Naive B cell (primary cell): ENCODE results near the gene ASAP2. TPM values are rescaled to one million over a fixed set of nuclear protein-coding genes. Genes with fewer than 3 reads are reported as not detected.
A peak's percentile ranks its signal among the peaks of the same experiment; 100 is the strongest.

ENCODE experiments used
- ATAC-seq, 2 donors: fragments of 150-1000 bp; cut with Tn5 transposase; 2 replicates each; pipeline ENCODE4 v1.10.0; 2021; ENCODE audit warnings: low read depth in 2 of 2, mild to moderate bottlenecking in 2 of 2, moderate library complexity in 2 of 2
- DNase-seq: peaks from one replicate; pipeline ENCODE4 v3.0.0; 2022
- H3K27ac Mint-ChIP-seq, 6 donors: one replicate each; pipeline ENCODE4 v1.8.0; 2020 to 2022; ENCODE audit warnings: mild to moderate bottlenecking in 6 of 6, mixed read lengths in 6 of 6, moderate library complexity in 5 of 6, inconsistent platforms in 2 of 6
- H3K27me3 Mint-ChIP-seq, 3 donors: one replicate each; pipeline ENCODE4 v1.8.0; 2021 to 2022; ENCODE audit warnings: mixed read lengths in 3 of 3, mild to moderate bottlenecking in 1 of 3
- H3K36me3 Mint-ChIP-seq, 2 donors: one replicate each; pipeline ENCODE4 v1.8.0; 2020 to 2022; ENCODE audit warnings: mixed read lengths in 2 of 2, inconsistent platforms in 1 of 2, mild to moderate bottlenecking in 1 of 2
- H3K4me1 Mint-ChIP-seq, 3 donors: one replicate each; pipeline ENCODE4 v1.8.0; 2020 to 2022; ENCODE audit warnings: mixed read lengths in 3 of 3, inconsistent platforms in 1 of 3, mild to moderate bottlenecking in 1 of 3, moderate library complexity in 1 of 3
- H3K4me3 Mint-ChIP-seq, 8 donors: one replicate each; pipeline ENCODE4 v1.8.0; 2020 to 2022; ENCODE audit warnings: mild to moderate bottlenecking in 8 of 8, mixed read lengths in 8 of 8, moderate library complexity in 8 of 8, inconsistent platforms in 2 of 8
- H3K9me3 Mint-ChIP-seq, 7 donors: one replicate each; pipeline ENCODE4 v1.8.0; 2020 to 2022; ENCODE audit warnings: mixed read lengths in 7 of 7, mild to moderate bottlenecking in 5 of 7, inconsistent platforms in 2 of 7, moderate library complexity in 1 of 7
- polyA plus RNA-seq, 6 donors: library from polyadenylated mRNA; unstranded; fragments of 300-500 nt; fragmentation: Illumina TruSeq; gene quantifications; one replicate each; pipeline ENCODE4 v1.2.3, GENCODE V29; 2021; ENCODE audit warnings: low read depth in 6 of 6

The ASAP2 gene
- polyA plus RNA-seq, 6 donors from 2014 or later, result 0.09 TPM; not detected in 5

GRCh38 chr2:9220201-9220600 lies 13.6 kb downstream of the ASAP2 start:
- ATAC-seq (no peak), DNase-seq (no peak)
- H3K36me3 Mint-ChIP-seq, result peaks cover 0 to 6% of the 10 kb centered on the region in 2 donors
- H3K4me3 Mint-ChIP-seq, result no peak overlapping the region
- H3K27me3 Mint-ChIP-seq, result peaks cover 0 to under 1% (median 0%) of the 10 kb centered on the region in 3 donors
- H3K9me3 Mint-ChIP-seq, result peaks cover 0 to 14% (median 0%) of the 10 kb centered on the region in 7 donors
- H3K27ac Mint-ChIP-seq, result no peak overlapping the region
- no peaks in the 10 kb centered on the region for H3K4me1 Mint-ChIP-seq

- ATAC-seq, result no peak
- DNase-seq, result no peak
- Mint-ChIP-seq H3K4me1 (no peaks in the 10 kb centered on the region), H3K36me3 (peaks cover 0 to 6% of the 10 kb centered on the region in 2 donors), H3K4me3 (no peak overlapping the region), H3K27ac (no peak overlapping the region), H3K27me3 (peaks cover 0 to 7% (median 0%) of the 10 kb centered on the region in 3 donors), H3K9me3 (peaks cover 0 to 14% (median 0%) of the 10 kb centered on the region in 7 donors)
Measured at GRCh38 chr2:9221223-9221622, 14.6 kb downstream of the ASAP2 start.

GRCh38 chr2:9222239-9222892 lies 15.8 kb downstream of the ASAP2 start:
- DNase-seq, result no peak
- H3K27ac Mint-ChIP-seq, result no peak overlapping the region
- no peak for ATAC-seq
- peaks cover 0 to 14% (median 0%) of the 10 kb centered on the region in 7 donors for H3K9me3 Mint-ChIP-seq
- no peak overlapping the region for H3K4me3 Mint-ChIP-seq
- no peaks in the 10 kb centered on the region for H3K4me1 Mint-ChIP-seq
- peaks cover 0 to 3% of the 10 kb centered on the region in 2 donors for H3K36me3 Mint-ChIP-seq
- H3K27me3 Mint-ChIP-seq, result peaks cover 0 to 7% (median 0%) of the 10 kb centered on the region in 3 donors

DNA sequence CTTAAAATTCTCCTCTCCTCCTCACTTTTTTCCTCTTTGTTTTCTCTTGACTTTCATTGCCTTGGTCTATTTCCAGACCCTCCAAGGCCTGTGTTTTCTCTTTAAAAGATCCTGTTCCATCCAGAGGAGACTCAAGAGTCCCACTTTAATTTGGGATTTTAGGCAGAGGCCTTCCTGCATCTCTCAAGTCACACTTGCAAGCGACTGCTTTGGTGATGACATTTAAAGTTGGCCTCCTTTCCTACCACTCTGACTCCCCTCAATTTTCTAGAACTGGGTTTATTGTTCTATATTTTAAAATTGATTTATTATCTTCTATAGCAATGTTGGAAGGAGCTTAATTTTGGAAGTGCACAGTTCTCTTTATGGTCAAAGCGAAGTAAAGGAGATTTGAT lies 16.3 kb downstream of the ASAP2 start:
- Mint-ChIP-seq H3K4me3 (no peak overlapping the region), H3K27me3 (peaks cover 0 to 7% (median 0%) of the 10 kb centered on the region in 3 donors), H3K27ac (no peak overlapping the region), H3K9me3 (peaks cover 0 to 14% (median 0%) of the 10 kb centered on the region in 7 donors), H3K4me1 (no peaks in the 10 kb centered on the region), H3K36me3 (peaks cover 0 to 3% of the 10 kb centered on the region in 2 donors)
- DNase-seq (no peak), ATAC-seq (no peak)

- H3K4me1 Mint-ChIP-seq, result no peaks in the 10 kb centered on the region
- H3K27ac Mint-ChIP-seq, result no peak overlapping the region
- ATAC-seq (no peak), DNase-seq (no peak)
- H3K9me3 Mint-ChIP-seq, result peaks cover 0 to 7% (median 0%) of the 10 kb centered on the region in 7 donors
- peaks cover 0 to 10% (median 7%) of the 10 kb centered on the region in 3 donors for H3K27me3 Mint-ChIP-seq
- H3K4me3 Mint-ChIP-seq, result no peak overlapping the region
- H3K36me3 Mint-ChIP-seq, result peaks cover 0 to 2% of the 10 kb centered on the region in 2 donors
Measured at GRCh38 chr2:9225806-9226205, 19.2 kb downstream of the ASAP2 start.

- H3K27ac Mint-ChIP-seq, result no peak overlapping the region
- no peak for DNase-seq
- H3K4me3 Mint-ChIP-seq, result no peak overlapping the region
- H3K27me3 Mint-ChIP-seq, result peaks cover under 1 to 19% (median 10%) of the 10 kb centered on the region in 3 donors
- no peaks in the 10 kb centered on the region for H3K36me3 Mint-ChIP-seq
- no peaks in the 10 kb centered on the region for H3K4me1 Mint-ChIP-seq
- H3K9me3 Mint-ChIP-seq, result no peaks in the 10 kb centered on the region
- ATAC-seq, result no peak
Measured at GRCh38 chr2:9226458-9227380, 20.1 kb downstream of the ASAP2 start.

- H3K4me3 Mint-ChIP-seq, result no peak overlapping the region
- no peak overlapping the region for H3K27ac Mint-ChIP-seq
- H3K4me1 Mint-ChIP-seq, result no peaks in the 10 kb centered on the region
- DNase-seq (no peak), ATAC-seq (no peak)
- H3K27me3 Mint-ChIP-seq, result peaks cover 6 to 31% (median 21%) of the 10 kb centered on the region in 3 donors
- H3K36me3 Mint-ChIP-seq, result no peaks in the 10 kb centered on the region
- no peaks in the 10 kb centered on the region for H3K9me3 Mint-ChIP-seq
Measured at GRCh38 chr2:9228088-9228751, 21.6 kb downstream of the ASAP2 start.

DNA sequence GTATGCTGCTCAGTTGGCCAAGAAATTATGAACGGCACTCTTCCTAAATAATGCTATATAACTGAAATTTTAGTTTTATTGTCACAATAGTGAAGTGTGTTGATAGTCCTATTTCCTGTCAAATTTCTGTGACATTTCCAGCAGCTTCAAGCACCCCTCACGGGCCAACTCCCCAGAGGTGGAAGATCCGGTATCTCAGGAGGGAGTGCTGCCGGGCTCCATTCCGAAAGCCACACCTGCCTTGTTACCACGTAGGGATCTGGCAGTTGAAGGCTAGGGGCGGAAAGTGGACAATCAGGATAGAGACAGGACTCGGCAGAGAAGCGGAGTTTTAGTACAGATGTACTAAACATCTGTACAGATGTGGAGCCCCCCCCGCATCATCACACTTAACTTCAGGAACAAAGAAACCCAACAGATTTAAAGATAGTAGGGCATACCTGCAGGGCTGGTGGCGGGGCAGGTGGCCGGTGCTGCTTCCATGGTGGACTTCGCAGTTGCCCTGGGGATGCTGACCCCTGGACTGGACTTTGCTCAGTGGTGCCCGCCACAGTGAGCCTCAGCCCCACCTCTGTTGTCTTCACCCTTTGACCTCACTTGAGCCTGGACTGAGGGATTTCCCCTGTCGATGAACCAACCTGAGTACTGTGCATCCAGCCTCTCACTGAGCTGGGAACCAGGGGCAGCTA lies 22.3 kb downstream of the ASAP2 start:
- ATAC-seq, result no peak
- no peak for DNase-seq
- Mint-ChIP-seq H3K9me3 (no peaks in the 10 kb centered on the region), H3K4me1 (no peaks in the 10 kb centered on the region), H3K27me3 (peaks cover 6 to 31% (median 21%) of the 10 kb centered on the region in 3 donors), H3K4me3 (no peak overlapping the region), H3K27ac (no peak overlapping the region), H3K36me3 (no peaks in the 10 kb centered on the region)

DNA sequence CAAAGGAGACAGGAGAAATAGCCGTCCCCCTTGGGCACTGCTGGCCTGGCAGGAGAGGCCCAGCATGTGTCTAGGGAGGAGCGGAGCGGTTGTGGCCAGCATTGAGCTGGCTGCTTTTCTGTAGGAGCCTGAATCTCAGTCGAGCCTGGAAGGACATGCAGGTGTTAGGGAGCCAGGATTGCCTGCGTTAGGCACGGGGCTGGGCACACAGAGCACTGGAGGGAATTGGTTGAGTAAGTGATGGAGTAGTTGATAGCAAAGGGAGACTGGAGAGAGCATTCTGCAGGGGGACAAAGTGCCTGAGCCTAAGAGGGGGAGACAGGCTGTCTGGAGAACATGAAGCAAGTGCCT lies 22.8 kb downstream of the ASAP2 start:
- H3K9me3 Mint-ChIP-seq, result no peaks in the 10 kb centered on the region
- DNase-seq (no peak), ATAC-seq (no peak)
- peaks cover 6 to 31% (median 21%) of the 10 kb centered on the region in 3 donors for H3K27me3 Mint-ChIP-seq
- no peak overlapping the region for H3K27ac Mint-ChIP-seq
- H3K36me3 Mint-ChIP-seq, result no peaks in the 10 kb centered on the region
- no peaks in the 10 kb centered on the region for H3K4me1 Mint-ChIP-seq
- no peak overlapping the region for H3K4me3 Mint-ChIP-seq

GRCh38 chr2:9230051-9230802 lies 23.6 kb downstream of the ASAP2 start:
- H3K4me3 Mint-ChIP-seq, result no peak overlapping the region
- H3K36me3 Mint-ChIP-seq, result no peaks in the 10 kb centered on the region
- H3K27ac Mint-ChIP-seq, result peak overlapping the region in 1 of 6 donors; percentile 60
- peaks cover 6 to 31% (median 20%) of the 10 kb centered on the region in 3 donors for H3K27me3 Mint-ChIP-seq
- ATAC-seq (no peak), DNase-seq (no peak)
- H3K9me3 Mint-ChIP-seq, result no peaks in the 10 kb centered on the region
- H3K4me1 Mint-ChIP-seq, result no peaks in the 10 kb centered on the region

DNA sequence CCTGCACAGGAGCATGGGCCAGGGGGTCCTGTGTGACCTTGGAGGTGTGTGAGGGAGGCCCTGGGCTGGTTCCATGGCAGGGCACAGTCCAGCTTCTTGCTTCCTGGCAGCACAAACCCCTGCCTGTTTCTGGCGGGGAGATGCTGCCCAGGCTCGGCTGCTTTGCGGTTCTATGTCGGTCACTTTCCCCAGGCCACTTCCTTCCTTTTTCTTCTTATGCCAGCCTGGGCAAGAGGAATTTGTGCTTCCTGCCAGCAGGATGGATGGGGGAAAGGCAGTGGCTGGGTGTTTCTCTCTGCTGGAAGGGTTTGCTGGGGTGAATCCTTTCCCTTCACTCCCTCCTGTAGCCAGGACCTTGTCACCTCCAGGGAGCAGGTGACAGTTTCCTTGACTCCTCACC lies 24.3 kb downstream of the ASAP2 start:
- Mint-ChIP-seq H3K27ac (peak overlapping the region in 2 of 6 donors; percentile 24 to 61), H3K4me3 (no peak overlapping the region), H3K36me3 (no peaks in the 10 kb centered on the region), H3K9me3 (no peaks in the 10 kb centered on the region), H3K27me3 (peaks cover 6 to 31% (median 15%) of the 10 kb centered on the region in 3 donors), H3K4me1 (no peaks in the 10 kb centered on the region)
- DNase-seq, result no peak
- no peak for ATAC-seq

DNA sequence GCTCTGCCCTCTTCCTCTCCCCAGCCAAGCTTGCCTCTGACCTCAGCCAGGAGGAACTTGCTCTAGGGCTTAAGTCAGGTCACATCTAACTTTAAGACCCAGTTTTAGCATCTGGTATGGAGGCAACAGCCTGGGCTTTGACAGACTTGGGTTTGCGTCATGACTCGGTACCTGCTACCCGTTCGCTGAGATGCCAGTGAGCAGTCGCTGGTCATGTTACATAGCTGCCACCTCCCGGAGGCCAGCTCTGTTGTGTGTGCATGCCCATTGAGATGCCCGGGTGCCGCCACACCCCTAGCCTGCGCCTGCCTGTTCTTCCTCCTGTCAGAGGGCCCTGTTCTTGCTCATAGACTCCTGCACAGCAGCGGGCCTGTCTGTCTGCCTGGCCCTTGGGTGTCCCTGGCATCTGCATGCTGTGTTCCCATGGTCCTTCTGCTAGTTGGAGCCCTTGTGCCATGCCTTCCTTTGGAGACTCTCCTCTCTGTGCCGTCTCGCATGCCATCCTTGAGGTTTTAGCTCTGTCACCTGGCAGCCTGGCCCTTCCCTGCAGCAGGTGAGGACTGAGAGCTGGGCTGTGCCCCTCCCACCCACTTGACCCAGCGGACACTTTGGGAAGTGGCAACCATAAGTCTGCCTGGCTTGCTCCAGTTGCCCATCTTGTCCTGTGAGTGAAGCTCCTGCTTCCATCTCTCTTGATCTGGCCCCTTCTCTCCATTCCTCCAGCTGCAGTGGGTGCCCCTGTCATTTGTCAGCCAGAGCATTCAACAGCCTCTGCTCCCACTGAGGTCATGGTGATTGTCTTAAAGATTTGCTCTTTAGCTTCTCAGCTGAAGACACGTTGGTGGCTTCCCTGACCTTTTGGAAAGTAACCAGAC lies 24.9 kb downstream of the ASAP2 start:
- H3K4me1 Mint-ChIP-seq, result no peaks in the 10 kb centered on the region
- H3K4me3 Mint-ChIP-seq, result no peak overlapping the region
- H3K36me3 Mint-ChIP-seq, result no peaks in the 10 kb centered on the region
- ATAC-seq (no peak), DNase-seq (no peak)
- no peaks in the 10 kb centered on the region for H3K9me3 Mint-ChIP-seq
- peak overlapping the region in 1 of 6 donors; percentile 24 for H3K27ac Mint-ChIP-seq
- H3K27me3 Mint-ChIP-seq, result peaks cover 6 to 31% (median 15%) of the 10 kb centered on the region in 3 donors
